K562 (cell line): Measurements from ENCODE around the gene ELF2. TPM values are rescaled to one million over a fixed set of nuclear protein-coding genes. Genes with fewer than 3 reads are reported as not detected.
A peak's percentile ranks its signal among the peaks of the same experiment; 100 is the strongest.

ENCODE experiments used
- CBFA2T2 ChIP-seq: fragments of 450-650 bp; conservative IDR thresholded peaks from 2 replicates; pipeline ENCODE4 v1.6.1; 2017; ENCODE audit warnings: mild to moderate bottlenecking
- CCNT2 ChIP-seq: IDR thresholded peaks from 2 replicates; pipeline ENCODE4 v1.6.1; 2011; ENCODE audit warnings: borderline replicate concordance, low read depth, mild to moderate bottlenecking, moderate library complexity, mixed read lengths, low read length; ENCODE audit not compliant: insufficient read length; ENCODE audit errors: extremely low read depth
- CEBPG ChIP-seq, 3 experiments: fragments of 200-800 bp in 1 of 3; sonication (Bioruptor generic) in 1 of 3; sonication (generic) in 1 of 3; formaldehyde crosslinking in 1 of 3; IDR thresholded peaks in 2 of 3; conservative IDR thresholded peaks in 1 of 3; 2 replicates each; pipeline versions ENCODE4 v1.6.1 to v1.8.0; 2016 to 2022; ENCODE audit warnings: missing compliant biosample characterization in 2 of 3, missing genetic modification characterization in 2 of 3, mild to moderate bottlenecking in 1 of 3, missing genetic modification reagents in 1 of 3
- CTBP1 ChIP-seq: fragments of 450-650 bp; IDR thresholded peaks from 2 replicates; pipeline ENCODE4 v1.6.1; 2016; ENCODE audit warnings: borderline replicate concordance
- ESRRA ChIP-seq: fragments of 450-650 bp; IDR thresholded peaks from 2 replicates; pipeline ENCODE4 v1.6.1; 2014; ENCODE audit warnings: low read depth, mild to moderate bottlenecking, moderate library complexity, borderline replicate concordance
- KLF1 ChIP-seq: fragments of 450-650 bp; IDR thresholded peaks from 2 replicates; pipeline ENCODE4 v1.6.1; 2016; ENCODE audit warnings: missing genetic modification characterization, missing compliant biosample characterization
- MAFG ChIP-seq: fragments of 450-650 bp; conservative IDR thresholded peaks from 2 replicates; pipeline ENCODE4 v1.6.1; 2016; ENCODE audit warnings: missing genetic modification characterization, missing compliant biosample characterization
- MTA2 ChIP-seq: fragments of 450-650 bp; IDR thresholded peaks from 2 replicates; pipeline ENCODE4 v1.6.1; 2016; ENCODE audit warnings: low read depth
- MTA3 ChIP-seq: fragments of 450-650 bp; formaldehyde crosslinking; IDR thresholded peaks from 2 replicates; pipeline ENCODE4 v1.6.1; 2017; ENCODE audit warnings: mild to moderate bottlenecking, borderline replicate concordance
- NCOA1 ChIP-seq: fragments of 450-650 bp; IDR thresholded peaks from 2 replicates; pipeline ENCODE4 v1.6.1; 2016; ENCODE audit warnings: low read depth
- POLR2A ChIP-seq: fragments of 450-650 bp; conservative IDR thresholded peaks from 2 replicates; pipeline ENCODE4 v1.6.1; 2016
- PRDM10 ChIP-seq: fragments of 450-650 bp; IDR thresholded peaks from 2 replicates; pipeline ENCODE4 v1.6.1; 2018; ENCODE audit not compliant: partially characterized antibody
- RNF219 ChIP-seq: fragments of 250-450 bp; sonication (Bioruptor Pico); IDR thresholded peaks from 2 replicates; pipeline ENCODE4 v1.5.0; 2022; ENCODE audit warnings: mild to moderate bottlenecking
- SAFB ChIP-seq: fragments of 200-400 bp; formaldehyde crosslinking; IDR thresholded peaks from 2 replicates; pipeline ENCODE4 v1.6.1; 2017; ENCODE audit warnings: low read depth, low read length, borderline replicate concordance
- SMAD2 ChIP-seq: fragments of 150-350 bp; IDR thresholded peaks from 2 replicates; pipeline ENCODE4 v1.6.1; 2014; ENCODE audit warnings: low read depth, mild to moderate bottlenecking, low read length
- TAL1 ChIP-seq: fragments of 450-650 bp; IDR thresholded peaks from 2 replicates; pipeline ENCODE4 v1.6.1; 2016; ENCODE audit warnings: mild to moderate bottlenecking
- TRIM28 ChIP-seq: fragments of 450-650 bp; IDR thresholded peaks from 2 replicates; pipeline ENCODE4 v1.6.1; 2017
- ZNF324 ChIP-seq: fragments of 250-450 bp; sonication (Bioruptor Pico); IDR thresholded peaks from 2 replicates; pipeline ENCODE4 v1.4.0; 2020; ENCODE audit warnings: mild to moderate bottlenecking
- ZNF354B ChIP-seq: fragments of 250-450 bp; sonication (Bioruptor Pico); IDR thresholded peaks from 2 replicates; pipeline ENCODE4 v1.4.0; 2020
- ZNF395 ChIP-seq: fragments of 200-800 bp; sonication (Bioruptor generic); IDR thresholded peaks from 2 replicates; pipeline ENCODE4 v1.6.1; 2017; ENCODE audit warnings: missing genetic modification characterization, missing compliant biosample characterization
- polyA plus RNA-seq, 8 experiments: library from polyadenylated mRNA; depleted of rRNA in 4 of 8; stranded (reverse) in 5 of 8; unstranded in 3 of 8; fragments of >200 nt; fragmentation: Nextera tagmentation in 2 of 8; fragmentation: Illumina TruSeq in 1 of 8; extraction: Ambion mirVana in 2 of 8; extraction: Trizol in 1 of 8; gene quantifications; 2 replicates each; pipeline versions ENCODE4 v1.2.1 to v1.2.3, GENCODE V29; 2011 to 2014; ENCODE audit warnings: inconsistent platforms in 1 of 8, missing spikeins in 1 of 8
- total RNA-seq, 7 experiments: library from RNA; depleted of rRNA in 6 of 7; stranded (reverse); fragments of >200 nt in 6 of 7; fragmentation: Illumina TruSeq in 2 of 7; extraction: Trizol in 2 of 7; gene quantifications; 2 replicates each; pipeline versions ENCODE4 v1.2.1 to v1.2.3, GENCODE V29; 2011 to 2021; ENCODE audit warnings: low replicate concordance in 1 of 7

The ELF2 gene
- total and polyA plus RNA-seq, 9 of the 15 experiments (the other 6 are each of a cell fraction or from before 2014, with no cell fraction given): 9.4 to 58.7 (median 41.6) TPM

- TF ChIP-seq PRDM10: peak; percentile 93
- TF ChIP-seq ESRRA: peak; percentile 92
- TF ChIP-seq MTA3: no peak
- peak; percentile 46; the same call in 1 of the 2 replicates for TF ChIP-seq TAL1
- no peak for TF ChIP-seq RNF219 (CRISPR knock-in tag)
- TF ChIP-seq TRIM28: peak; percentile 21; the same call in 1 of the 2 replicates
- peak; percentile 36; the same call in 1 of the 2 replicates for TF ChIP-seq CEBPG (CRISPR knock-in tag; IDR thresholded peaks at IDR 0.05)
- peak; percentile 64 to 78; a peak in 3 of 4 replicates for TF ChIP-seq CEBPG (tag; conservative IDR thresholded peaks at IDR 0.05 in 1 of 2, IDR thresholded peaks at IDR 0.05 in 1 of 2)
- peak; percentile 16; the same call in 1 of the 2 replicates for TF ChIP-seq MTA2
- peak; percentile 66 for TF ChIP-seq CBFA2T2
- TF ChIP-seq MAFG (tag): peak; percentile 91
- peak; percentile 31; the same call in 1 of the 2 replicates for TF ChIP-seq ZNF395
- no peak for TF ChIP-seq CCNT2
- TF ChIP-seq SMAD2: no peak
- TF ChIP-seq ZNF354B (CRISPR knock-in tag): 0 out of 2 replicates have a peak, but pooled peaks have one; percentile 10
- no peak for TF ChIP-seq KLF1 (tag)
- TF ChIP-seq POLR2A: peak; percentile 72
- no peak for TF ChIP-seq ZNF324 (CRISPR knock-in tag)
- TF ChIP-seq NCOA1: 0 out of 2 replicates have a peak, but pooled peaks have one; percentile 7
- TF ChIP-seq SAFB: no peak
- TF ChIP-seq CTBP1: peak; percentile 67
Observed at GRCh38 chr4:139188648-139189416, 11.8 kb upstream of the ELF2 start (continued).
